HepG2 (cell line): ENCODE data around the gene ARAP3. TPM values are rescaled to one million over a fixed set of nuclear protein-coding genes. Genes with fewer than 3 reads are reported as not detected.
A peak's percentile ranks its signal among the peaks of the same experiment; 100 is the strongest.

Experiments
- ATAD3A ChIP-seq: sonication (generic); formaldehyde crosslinking; IDR thresholded peaks from 2 replicates; pipeline ENCODE4 v1.4.0; 2020; ENCODE audit warnings: missing genetic modification reagents
- ELF4 ChIP-seq: sonication (generic); formaldehyde crosslinking; IDR thresholded peaks from 2 replicates; pipeline ENCODE4 v1.5.0; 2020; ENCODE audit warnings: missing genetic modification reagents, mild to moderate bottlenecking, moderate library complexity, borderline replicate concordance
- HIVEP1 ChIP-seq: sonication (generic); formaldehyde crosslinking; IDR thresholded peaks from 2 replicates; pipeline ENCODE4 v1.4.0; 2020; ENCODE audit warnings: mild to moderate bottlenecking, missing genetic modification reagents
- IRX3 ChIP-seq: sonication (generic); formaldehyde crosslinking; IDR thresholded peaks from 2 replicates; pipeline ENCODE4 v1.8.1; 2023; ENCODE audit warnings: mild to moderate bottlenecking, low read depth, missing genetic modification reagents, borderline replicate concordance
- KDM5B ChIP-seq: sonication (generic); formaldehyde crosslinking; IDR thresholded peaks from 2 replicates; pipeline ENCODE4 v1.4.0; 2020; ENCODE audit warnings: missing genetic modification reagents, mild to moderate bottlenecking, borderline replicate concordance
- MTA1 ChIP-seq: sonication (generic); formaldehyde crosslinking; IDR thresholded peaks from 2 replicates; pipeline ENCODE4 v1.4.0; 2020; ENCODE audit warnings: missing genetic modification reagents, mild to moderate bottlenecking, borderline replicate concordance
- NFE2 ChIP-seq: sonication (generic); formaldehyde crosslinking; IDR thresholded peaks from 2 replicates; pipeline ENCODE4 v1.4.0; 2020; ENCODE audit warnings: missing genetic modification reagents
- SMYD3 ChIP-seq: sonication (generic); formaldehyde crosslinking; IDR thresholded peaks from 2 replicates; pipeline ENCODE4 v1.8.1; 2023; ENCODE audit warnings: mild to moderate bottlenecking, missing genetic modification reagents
- TCF7L2 ChIP-seq: IDR thresholded peaks from 2 replicates; pipeline ENCODE4 v1.6.1; 2011; ENCODE audit warnings: mild to moderate bottlenecking, low read depth, low read length, moderate library complexity
- ZBTB20 ChIP-seq: sonication (generic); formaldehyde crosslinking; IDR thresholded peaks from 2 replicates; pipeline ENCODE4 v1.8.1; 2023; ENCODE audit warnings: missing genetic modification reagents, low read depth, mild to moderate bottlenecking, borderline replicate concordance
- ZC3H4 ChIP-seq: sonication (generic); formaldehyde crosslinking; IDR thresholded peaks from 2 replicates; pipeline ENCODE4 v1.4.0; 2020; ENCODE audit warnings: missing genetic modification reagents, borderline replicate concordance
- ZFAT ChIP-seq: sonication (generic); formaldehyde crosslinking; conservative IDR thresholded peaks from 2 replicates; pipeline ENCODE4 v1.8.1; 2023; ENCODE audit warnings: missing genetic modification reagents, inconsistent platforms
- ZNF230 ChIP-seq: sonication (generic); formaldehyde crosslinking; IDR thresholded peaks from 2 replicates; pipeline ENCODE4 v1.4.0; 2020; ENCODE audit warnings: mild to moderate bottlenecking, missing genetic modification reagents
- ZNF501 ChIP-seq: sonication (generic); formaldehyde crosslinking; IDR thresholded peaks from 2 replicates; pipeline ENCODE4 v1.5.1; 2020; ENCODE audit warnings: mild to moderate bottlenecking, moderate library complexity, missing genetic modification reagents
- ZNF563 ChIP-seq: sonication (generic); formaldehyde crosslinking; IDR thresholded peaks from 2 replicates; pipeline ENCODE4 v1.8.0; 2022; ENCODE audit warnings: mild to moderate bottlenecking, moderate library complexity, missing genetic modification reagents
- ZNF709 ChIP-seq: sonication (generic); formaldehyde crosslinking; IDR thresholded peaks from 2 replicates; pipeline ENCODE4 v1.5.0; 2020; ENCODE audit warnings: mild to moderate bottlenecking, missing genetic modification reagents
- polyA plus RNA-seq, 8 experiments: library from polyadenylated mRNA; depleted of rRNA in 3 of 8; stranded (reverse) in 7 of 8; unstranded in 1 of 8; fragments of >200 nt; fragmentation: Illumina TruSeq in 4 of 8; extraction: Trizol in 4 of 8; gene quantifications; 2 replicates each; pipeline versions ENCODE4 v1.2.1 to v1.2.3, GENCODE V29; 2011 to 2016; ENCODE audit warnings: low read depth in 4 of 8, missing spikeins in 1 of 8, mixed read lengths in 1 of 8; ENCODE audit not compliant: insufficient read depth in 1 of 8
- total RNA-seq, 5 experiments: library from RNA; depleted of rRNA; stranded (reverse); fragments of >200 nt; fragmentation: Illumina TruSeq; extraction: Trizol; gene quantifications; 2 replicates each; pipeline ENCODE4 v1.2.3, GENCODE V29; 2016; ENCODE audit warnings: low read depth in 1 of 5
- TF ChIP-seq, protein P1 (sequence below): sonication (generic); formaldehyde crosslinking; IDR thresholded peaks from 2 replicates; pipeline ENCODE4 v1.5.0; 2020; ENCODE audit warnings: missing genetic modification reagents
- TF ChIP-seq, protein P2 (sequence below): sonication (generic); formaldehyde crosslinking; IDR thresholded peaks from 2 replicates; pipeline ENCODE4 v1.4.0; 2020; ENCODE audit warnings: mild to moderate bottlenecking, missing genetic modification reagents
- TF ChIP-seq, protein P3 (sequence below): sonication (generic); formaldehyde crosslinking; IDR thresholded peaks from 2 replicates; pipeline ENCODE4 v1.4.0; 2020; ENCODE audit warnings: missing genetic modification reagents
- TF ChIP-seq, protein P4 (sequence below): sonication (generic); formaldehyde crosslinking; IDR thresholded peaks from 2 replicates; pipeline ENCODE4 v1.4.0; 2020; ENCODE audit warnings: missing genetic modification reagents, low read depth, mild to moderate bottlenecking, borderline replicate concordance
- TF ChIP-seq, protein P5 (sequence below): sonication (generic); formaldehyde crosslinking; IDR thresholded peaks from 2 replicates; pipeline ENCODE4 v1.8.0; 2022; ENCODE audit warnings: mild to moderate bottlenecking, missing genetic modification reagents

ARAP3 gene
- total and polyA plus RNA-seq, 2 of the 13 experiments (the other 11 are each of a cell fraction or from before 2014, with no cell fraction given) = 0.25 TPM; not detected in 1

DNA sequence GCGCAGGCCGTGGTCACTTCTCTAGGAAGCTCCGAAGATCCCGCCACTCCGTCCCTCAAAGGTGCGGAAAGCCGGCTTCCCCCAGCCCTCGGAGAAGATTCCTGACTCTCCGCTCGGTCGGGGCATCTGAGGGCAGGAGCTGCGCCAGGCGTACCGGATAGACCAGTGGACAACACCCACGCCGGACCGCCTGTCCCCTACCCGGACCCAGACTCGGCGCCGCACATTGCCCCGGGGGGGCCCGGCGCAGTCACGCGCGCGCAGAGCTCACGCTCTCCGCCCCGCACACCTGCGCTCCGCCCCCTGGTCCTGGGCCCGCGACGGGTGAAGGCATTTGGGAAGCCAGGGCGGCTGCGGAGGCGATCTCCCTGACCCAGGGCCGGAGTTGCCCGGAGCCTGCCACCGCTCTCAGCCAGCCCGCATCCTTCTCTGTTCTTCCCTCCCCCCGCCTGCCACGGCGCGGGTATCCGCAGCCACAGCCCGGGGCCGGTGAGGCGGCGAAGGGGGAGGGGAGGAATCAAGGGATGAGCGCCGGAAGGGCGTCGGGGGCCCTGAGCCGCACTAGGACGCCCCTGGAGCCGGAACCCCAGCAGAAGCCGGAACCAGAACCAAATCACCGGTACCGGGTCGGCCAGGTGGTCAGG is 44.8 kb downstream of the ARAP3 start (continued):
- TF ChIP-seq, protein P1, sequence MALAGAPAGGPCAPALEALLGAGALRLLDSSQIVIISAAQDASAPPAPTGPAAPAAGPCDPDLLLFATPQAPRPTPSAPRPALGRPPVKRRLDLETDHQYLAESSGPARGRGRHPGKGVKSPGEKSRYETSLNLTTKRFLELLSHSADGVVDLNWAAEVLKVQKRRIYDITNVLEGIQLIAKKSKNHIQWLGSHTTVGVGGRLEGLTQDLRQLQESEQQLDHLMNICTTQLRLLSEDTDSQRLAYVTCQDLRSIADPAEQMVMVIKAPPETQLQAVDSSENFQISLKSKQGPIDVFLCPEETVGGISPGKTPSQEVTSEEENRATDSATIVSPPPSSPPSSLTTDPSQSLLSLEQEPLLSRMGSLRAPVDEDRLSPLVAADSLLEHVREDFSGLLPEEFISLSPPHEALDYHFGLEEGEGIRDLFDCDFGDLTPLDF (CRISPR knock-in tag) = 0 out of 2 replicates have a peak, but pooled peaks have one; percentile 16
- TF ChIP-seq ZNF230 (no peak; the same call in none of the 2 replicates), ZNF563 (no peak; the same call in 1 of the 2 replicates), IRX3 (CRISPR knock-in tag) (peak; percentile 56; the same call in 1 of the 2 replicates), ZNF501 (CRISPR knock-in tag) (peak; percentile 92), ZNF709 (peak; percentile 20; the same call in 1 of the 2 replicates), NFE2 (CRISPR knock-in tag) (no peak), HIVEP1 (CRISPR knock-in tag) (no peak), ZC3H4 (no peak), SMYD3 (CRISPR knock-in tag) (0 out of 2 replicates have a peak, but pooled peaks have one; percentile 56), ELF4 (CRISPR knock-in tag) (peak; percentile 32; the same call in 1 of the 2 replicates), TCF7L2 (no peak), ZBTB20 (CRISPR knock-in tag) (no peak), MTA1 (no peak), ATAD3A (CRISPR knock-in tag) (no peak), KDM5B (CRISPR knock-in tag) (peak; percentile 62; the same call in 1 of the 2 replicates), ZFAT (no peak; the same call in 1 of the 2 replicates)
- TF ChIP-seq, protein P2, sequence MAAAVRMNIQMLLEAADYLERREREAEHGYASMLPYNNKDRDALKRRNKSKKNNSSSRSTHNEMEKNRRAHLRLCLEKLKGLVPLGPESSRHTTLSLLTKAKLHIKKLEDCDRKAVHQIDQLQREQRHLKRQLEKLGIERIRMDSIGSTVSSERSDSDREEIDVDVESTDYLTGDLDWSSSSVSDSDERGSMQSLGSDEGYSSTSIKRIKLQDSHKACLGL (CRISPR knock-in tag) = 0 out of 2 replicates have a peak, but pooled peaks have one; percentile 7
- TF ChIP-seq, protein P3, sequence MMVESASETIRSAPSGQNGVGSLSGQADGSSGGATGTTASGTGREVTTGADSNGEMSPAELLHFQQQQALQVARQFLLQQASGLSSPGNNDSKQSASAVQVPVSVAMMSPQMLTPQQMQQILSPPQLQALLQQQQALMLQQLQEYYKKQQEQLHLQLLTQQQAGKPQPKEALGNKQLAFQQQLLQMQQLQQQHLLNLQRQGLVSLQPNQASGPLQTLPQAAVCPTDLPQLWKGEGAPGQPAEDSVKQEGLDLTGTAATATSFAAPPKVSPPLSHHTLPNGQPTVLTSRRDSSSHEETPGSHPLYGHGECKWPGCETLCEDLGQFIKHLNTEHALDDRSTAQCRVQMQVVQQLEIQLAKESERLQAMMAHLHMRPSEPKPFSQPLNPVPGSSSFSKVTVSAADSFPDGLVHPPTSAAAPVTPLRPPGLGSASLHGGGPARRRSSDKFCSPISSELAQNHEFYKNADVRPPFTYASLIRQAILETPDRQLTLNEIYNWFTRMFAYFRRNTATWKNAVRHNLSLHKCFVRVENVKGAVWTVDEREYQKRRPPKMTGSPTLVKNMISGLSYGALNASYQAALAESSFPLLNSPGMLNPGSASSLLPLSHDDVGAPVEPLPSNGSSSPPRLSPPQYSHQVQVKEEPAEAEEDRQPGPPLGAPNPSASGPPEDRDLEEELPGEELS (CRISPR knock-in tag) = no peak
- TF ChIP-seq, protein P4, sequence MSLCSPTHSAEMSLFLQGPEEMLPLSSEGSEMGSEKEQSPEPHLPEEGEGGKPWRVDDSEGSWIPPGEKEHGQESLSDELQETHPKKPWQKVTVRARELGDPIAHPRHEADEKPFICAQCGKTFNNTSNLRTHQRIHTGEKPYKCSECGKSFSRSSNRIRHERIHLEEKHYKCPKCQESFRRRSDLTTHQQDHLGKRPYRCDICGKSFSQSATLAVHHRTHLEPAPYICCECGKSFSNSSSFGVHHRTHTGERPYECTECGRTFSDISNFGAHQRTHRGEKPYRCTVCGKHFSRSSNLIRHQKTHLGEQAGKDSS (CRISPR knock-in tag) = peak; percentile 27; the same call in 1 of the 2 replicates
- TF ChIP-seq, protein P5, sequence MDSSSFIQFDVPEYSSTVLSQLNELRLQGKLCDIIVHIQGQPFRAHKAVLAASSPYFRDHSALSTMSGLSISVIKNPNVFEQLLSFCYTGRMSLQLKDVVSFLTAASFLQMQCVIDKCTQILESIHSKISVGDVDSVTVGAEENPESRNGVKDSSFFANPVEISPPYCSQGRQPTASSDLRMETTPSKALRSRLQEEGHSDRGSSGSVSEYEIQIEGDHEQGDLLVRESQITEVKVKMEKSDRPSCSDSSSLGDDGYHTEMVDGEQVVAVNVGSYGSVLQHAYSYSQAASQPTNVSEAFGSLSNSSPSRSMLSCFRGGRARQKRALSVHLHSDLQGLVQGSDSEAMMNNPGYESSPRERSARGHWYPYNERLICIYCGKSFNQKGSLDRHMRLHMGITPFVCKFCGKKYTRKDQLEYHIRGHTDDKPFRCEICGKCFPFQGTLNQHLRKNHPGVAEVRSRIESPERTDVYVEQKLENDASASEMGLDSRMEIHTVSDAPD = peak; percentile 31; the same call in 1 of the 2 replicates
